HG02973 (cell line): ENCODE data around the gene ST8SIA5.

Source experiments
- ATAC-seq: cut with Tn5 transposase; IDR thresholded peaks from one replicate; pipeline ENCODE4 v1.9.1; 2021; ENCODE audit warnings: moderate library complexity; ENCODE audit not compliant: unreplicated experiment

Gene ST8SIA5

GRCh38 chr18:46632401-46633071, 124.3 kb downstream of the ST8SIA5 start:
- no peak for ATAC-seq

DNA sequence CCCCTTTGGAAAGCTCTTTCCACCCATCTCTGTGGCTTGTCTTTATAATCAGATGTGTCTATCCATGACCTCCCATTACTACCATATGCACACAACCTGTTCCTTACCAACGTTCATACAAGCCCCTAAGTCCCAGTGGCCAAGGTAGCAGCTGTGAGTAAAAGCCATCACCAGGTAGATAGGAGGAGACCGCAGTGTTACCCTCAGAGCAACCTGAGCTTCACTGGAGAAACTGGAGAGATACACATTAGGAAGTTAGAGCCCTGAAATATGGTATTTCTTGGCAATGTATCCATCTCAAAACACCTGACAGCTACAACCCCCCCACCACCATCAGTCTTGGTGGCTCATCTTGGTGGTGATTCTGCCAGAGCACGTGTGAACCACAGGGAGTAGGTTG, 125.9 kb downstream of the ST8SIA5 start:
- ATAC-seq, result no peak

GRCh38 chr18:46630160-46630559, 126.7 kb downstream of the ST8SIA5 start:
- ATAC-seq, result no peak

- no peak for ATAC-seq
Observed at GRCh38 chr18:46629361-46629760, 127.5 kb downstream of the ST8SIA5 start.

DNA sequence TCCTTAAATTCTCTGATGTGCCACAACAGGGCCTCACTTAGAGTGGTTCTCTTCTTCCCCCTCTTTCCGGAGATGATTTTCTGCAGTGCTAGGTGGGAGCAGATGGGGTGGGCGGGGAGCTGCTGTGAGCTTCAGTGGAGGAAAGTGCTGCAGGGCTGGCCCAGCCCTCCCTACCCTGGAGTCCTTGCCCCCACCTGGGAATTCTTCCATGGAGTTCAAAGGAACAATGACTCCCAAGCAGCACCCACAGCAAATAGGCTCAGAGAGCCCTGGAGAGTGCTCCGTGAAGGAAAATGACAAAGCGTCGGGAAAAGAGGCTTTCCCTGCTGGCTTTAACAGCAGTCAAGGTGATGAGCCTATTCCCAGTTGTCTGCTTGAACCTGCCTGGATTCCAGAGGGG, 128.6 kb downstream of the ST8SIA5 start:
- ATAC-seq, result no peak

DNA sequence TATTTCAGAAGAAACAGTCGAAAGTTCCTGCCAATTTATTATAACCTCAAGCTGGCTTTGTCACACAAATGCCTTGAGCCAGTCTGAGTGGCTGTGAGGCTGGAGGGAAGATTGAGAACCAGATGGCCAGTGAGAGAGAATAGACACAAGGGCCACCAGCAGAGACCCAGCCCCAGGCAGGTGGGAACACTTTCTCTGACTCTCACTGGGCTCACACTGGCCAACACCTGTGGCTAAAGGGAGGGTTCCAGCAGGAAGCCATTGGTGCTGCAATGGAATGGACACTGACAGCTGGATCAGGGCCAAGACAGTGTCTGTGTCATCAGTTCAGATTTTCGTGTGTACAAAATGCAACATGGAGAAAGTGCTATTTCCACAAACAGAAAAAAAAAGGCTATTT, 129.7 kb downstream of the ST8SIA5 start:
- ATAC-seq, result no peak

GRCh38 chr18:46625069-46625468, 131.8 kb downstream of the ST8SIA5 start:
- no peak for ATAC-seq

- no peak for ATAC-seq
Observed at GRCh38 chr18:46624127-46624526, 132.7 kb downstream of the ST8SIA5 start.

GRCh38 chr18:46623541-46623940, 133.3 kb downstream of the ST8SIA5 start:
- no peak for ATAC-seq

- no peak for ATAC-seq
Observed at GRCh38 chr18:46622999-46623398, 133.9 kb downstream of the ST8SIA5 start.

DNA sequence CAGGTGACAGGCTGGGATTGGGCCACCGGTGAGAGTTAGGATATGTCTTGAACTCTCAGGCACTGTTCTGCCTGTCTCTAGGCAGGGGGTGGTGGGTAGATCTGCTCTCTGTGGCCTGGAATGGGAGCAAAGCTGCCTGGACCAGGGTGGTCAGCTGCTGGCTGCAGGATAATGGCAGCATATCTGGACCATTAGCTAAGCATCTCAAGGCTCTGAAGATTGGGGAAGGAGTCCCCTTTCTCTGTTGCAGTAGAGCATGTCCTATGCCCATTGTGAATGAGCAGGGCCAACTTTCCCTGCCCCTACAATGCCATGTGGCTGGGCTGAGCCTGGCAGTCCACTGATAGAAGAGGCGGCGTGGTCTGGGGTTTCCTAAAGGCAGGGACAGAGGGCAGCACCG, 134.4 kb downstream of the ST8SIA5 start:
- no peak for ATAC-seq

- ATAC-seq, result no peak
Observed at GRCh38 chr18:46621871-46622270, 135.0 kb downstream of the ST8SIA5 start.

- ATAC-seq, result no peak
Observed at GRCh38 chr18:46621111-46621766, 135.6 kb downstream of the ST8SIA5 start.

- no peak for ATAC-seq
Observed at GRCh38 chr18:46619559-46619958, 137.3 kb downstream of the ST8SIA5 start.
